ENCODE measurements around the gene INAFM2. TPM values are rescaled to one million over a fixed set of nuclear protein-coding genes. Genes with fewer than 3 reads are reported as not detected.
A peak's percentile ranks its signal among the peaks of the same experiment; 100 is the strongest.

INAFM2 gene
- total and polyA plus RNA-seq, 2 experiments from 2014 or later: 13.7 to 19.5 TPM

GRCh38 chr15:40322531-40323238, 807 bp upstream of the INAFM2 start:
- no peaks in the 10 kb centered on the region for H3K9me3 ChIP-seq (ENCODE audit: low read depth)

DNA sequence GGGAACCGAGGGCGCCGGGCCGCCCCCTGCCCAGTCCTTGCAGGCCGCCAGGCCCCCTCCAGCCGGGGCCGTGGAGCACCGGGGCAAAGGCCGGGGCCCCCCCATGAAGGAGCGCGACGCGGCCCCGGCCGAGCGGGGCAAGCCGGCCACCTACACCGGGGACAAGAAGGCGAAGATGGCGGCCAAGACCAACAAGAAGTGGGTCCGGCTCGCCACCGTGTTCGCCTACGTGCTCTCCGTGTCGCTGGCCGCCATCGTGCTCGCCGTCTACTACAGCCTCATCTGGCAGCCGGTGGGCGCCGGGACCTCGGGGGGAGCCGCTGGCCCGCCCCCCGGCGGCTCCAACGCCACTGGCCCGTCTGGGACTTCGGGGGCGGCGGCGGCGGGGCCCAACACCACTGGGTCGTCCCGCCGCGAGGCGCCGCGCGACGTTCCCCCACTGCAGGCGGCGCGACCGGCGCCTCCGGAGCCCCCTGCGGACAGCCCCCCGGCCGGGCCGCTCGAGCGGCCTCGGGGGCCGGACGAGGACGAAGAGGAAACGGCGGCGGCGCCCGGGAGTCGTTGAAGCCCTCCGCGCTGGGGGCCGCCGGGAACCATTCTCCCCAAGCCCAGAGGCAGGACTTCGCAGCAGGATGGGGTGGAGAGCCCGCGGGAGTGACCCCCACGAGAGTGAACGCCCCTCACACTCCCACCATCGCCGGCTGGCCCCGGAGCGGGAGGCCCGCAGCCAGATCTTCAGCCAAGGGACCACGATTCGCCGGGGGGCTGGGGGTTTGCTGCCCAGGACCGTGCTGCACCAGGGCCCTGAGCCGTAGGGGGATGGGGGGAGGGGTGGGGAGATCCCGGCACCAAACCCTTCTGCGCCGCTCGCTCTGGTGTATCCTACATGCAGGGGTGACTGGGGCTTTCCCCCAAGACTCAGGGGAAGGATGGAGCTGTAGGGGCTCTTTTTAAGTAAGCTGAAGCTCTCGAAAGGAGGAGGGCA, 753 bp downstream of the INAFM2 start:
- WGBS (ENCODE audit: low lambda C conversion rate, missing lambda C conversion rate): 2% methylated on average over 27 of the region's 101 CpGs

More at GRCh38 chr15:40322531-40323238, 807 bp upstream of the INAFM2 start:
- no peak for DNase-seq (ENCODE audit: low spot score)
- no peak overlapping the region for H3K27ac ChIP-seq
- H3K79me2 ChIP-seq: peaks cover 19% of the 10 kb centered on the region
- H3K27me3 ChIP-seq: no peaks in the 10 kb centered on the region
- H3K9me2 ChIP-seq (replicated peaks; ENCODE audit: insufficient read depth): no peaks in the 10 kb centered on the region
- H3K4me1 ChIP-seq (ENCODE audit: insufficient read depth): peaks cover 17% of the 10 kb centered on the region
- no peaks in the 10 kb centered on the region for H3K36me3 ChIP-seq (replicated peaks; ENCODE audit: insufficient read depth, low read depth)
- H4K20me1 ChIP-seq (ENCODE audit: insufficient read depth, poor library complexity, severe bottlenecking): no peaks in the 10 kb centered on the region
- H3K4me2 ChIP-seq: peak overlapping the region; percentile 79
- no peak for TF ChIP-seq EZH2 (IDR thresholded peaks at IDR 0.05; ENCODE audit: borderline replicate concordance)
- TF ChIP-seq, protein P1, sequence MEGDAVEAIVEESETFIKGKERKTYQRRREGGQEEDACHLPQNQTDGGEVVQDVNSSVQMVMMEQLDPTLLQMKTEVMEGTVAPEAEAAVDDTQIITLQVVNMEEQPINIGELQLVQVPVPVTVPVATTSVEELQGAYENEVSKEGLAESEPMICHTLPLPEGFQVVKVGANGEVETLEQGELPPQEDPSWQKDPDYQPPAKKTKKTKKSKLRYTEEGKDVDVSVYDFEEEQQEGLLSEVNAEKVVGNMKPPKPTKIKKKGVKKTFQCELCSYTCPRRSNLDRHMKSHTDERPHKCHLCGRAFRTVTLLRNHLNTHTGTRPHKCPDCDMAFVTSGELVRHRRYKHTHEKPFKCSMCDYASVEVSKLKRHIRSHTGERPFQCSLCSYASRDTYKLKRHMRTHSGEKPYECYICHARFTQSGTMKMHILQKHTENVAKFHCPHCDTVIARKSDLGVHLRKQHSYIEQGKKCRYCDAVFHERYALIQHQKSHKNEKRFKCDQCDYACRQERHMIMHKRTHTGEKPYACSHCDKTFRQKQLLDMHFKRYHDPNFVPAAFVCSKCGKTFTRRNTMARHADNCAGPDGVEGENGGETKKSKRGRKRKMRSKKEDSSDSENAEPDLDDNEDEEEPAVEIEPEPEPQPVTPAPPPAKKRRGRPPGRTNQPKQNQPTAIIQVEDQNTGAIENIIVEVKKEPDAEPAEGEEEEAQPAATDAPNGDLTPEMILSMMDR (IDR thresholded peaks at IDR 0.05; ENCODE audit: poor library complexity): no peak
- no peak for TF ChIP-seq EZH2phosphoT487 (IDR thresholded peaks at IDR 0.05; ENCODE audit: low read depth, severe bottlenecking, unreplicated experiment)
- H3K4me3 ChIP-seq: no peak overlapping the region
- 19% methylated on average over 26 of the region's 26 CpGs for WGBS (ENCODE audit: low lambda C conversion rate, missing lambda C conversion rate)
- no peak overlapping the region for H2AFZ ChIP-seq

DNA sequence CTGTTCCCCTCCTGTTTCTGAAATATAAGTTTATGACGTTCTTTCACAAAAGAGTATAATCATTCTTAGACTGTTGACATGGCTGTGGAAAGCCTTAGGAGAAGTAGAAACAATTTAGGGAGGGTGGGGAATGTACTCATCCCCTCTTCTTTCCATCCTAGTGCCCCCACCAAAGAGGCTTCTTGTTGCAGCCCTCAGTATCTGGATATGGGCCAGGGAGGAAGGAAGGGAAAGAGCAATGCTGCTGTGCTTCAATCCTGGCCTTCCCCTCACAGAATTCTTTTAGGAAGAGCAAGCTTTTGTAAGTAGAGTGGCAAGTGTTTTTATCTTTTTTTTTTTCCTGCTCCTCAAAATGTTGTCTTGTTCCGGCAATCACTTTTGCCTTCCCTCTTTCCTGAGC, 1.7 kb downstream of the INAFM2 start:
- Histone ChIP-seq H3K27me3 (no peaks in the 10 kb centered on the region), H3K4me2 (peak overlapping the region; percentile 96), H3K9me2 (replicated peaks; ENCODE audit: insufficient read depth) (no peaks in the 10 kb centered on the region), H3K79me2 (peaks cover 19% of the 10 kb centered on the region), H2AFZ (no peak overlapping the region), H3K27ac (no peak overlapping the region), H3K9me3 (ENCODE audit: low read depth) (no peaks in the 10 kb centered on the region), H4K20me1 (ENCODE audit: insufficient read depth, poor library complexity, severe bottlenecking) (no peaks in the 10 kb centered on the region), H3K4me3 (no peak overlapping the region), H3K4me1 (ENCODE audit: insufficient read depth) (peaks cover 25% of the 10 kb centered on the region), H3K36me3 (replicated peaks; ENCODE audit: insufficient read depth, low read depth) (no peaks in the 10 kb centered on the region)
- WGBS (ENCODE audit: low lambda C conversion rate, missing lambda C conversion rate): 84% methylated on average over 2 of the region's 2 CpGs
- DNase-seq (ENCODE audit: low spot score): no peak
- no peak for TF ChIP-seq EZH2 (IDR thresholded peaks at IDR 0.05; ENCODE audit: borderline replicate concordance)
- TF ChIP-seq, protein P1 (IDR thresholded peaks at IDR 0.05; ENCODE audit: poor library complexity): no peak
- TF ChIP-seq EZH2phosphoT487 (IDR thresholded peaks at IDR 0.05; ENCODE audit: low read depth, severe bottlenecking, unreplicated experiment): no peak

More for the DNA sequence above, 753 bp downstream of the INAFM2 start:
- H3K27me3 ChIP-seq: no peaks in the 10 kb centered on the region
- H3K9me3 ChIP-seq (ENCODE audit: low read depth): no peaks in the 10 kb centered on the region
- DNase-seq (ENCODE audit: low spot score): no peak
- no peaks in the 10 kb centered on the region for H3K36me3 ChIP-seq (replicated peaks; ENCODE audit: insufficient read depth, low read depth)
- H3K4me1 ChIP-seq (ENCODE audit: insufficient read depth): peaks cover 25% of the 10 kb centered on the region
- H3K4me2 ChIP-seq: peak overlapping the region; percentile 96
- peak overlapping the region; percentile 78 for H2AFZ ChIP-seq
- no peaks in the 10 kb centered on the region for H3K9me2 ChIP-seq (replicated peaks; ENCODE audit: insufficient read depth)
- TF ChIP-seq, protein P1 (IDR thresholded peaks at IDR 0.05; ENCODE audit: poor library complexity): no peak
- TF ChIP-seq EZH2phosphoT487 (IDR thresholded peaks at IDR 0.05; ENCODE audit: low read depth, severe bottlenecking, unreplicated experiment): no peak
- TF ChIP-seq EZH2 (IDR thresholded peaks at IDR 0.05; ENCODE audit: borderline replicate concordance): no peak
- H4K20me1 ChIP-seq (ENCODE audit: insufficient read depth, poor library complexity, severe bottlenecking): no peaks in the 10 kb centered on the region
- peak overlapping the region; percentile 69 for H3K4me3 ChIP-seq
- H3K79me2 ChIP-seq: peaks cover 19% of the 10 kb centered on the region
- H3K27ac ChIP-seq: no peak overlapping the region

Data from hepatocyte (in vitro differentiated cells).